ENCODE results near the gene PCK2. TPM values are rescaled to one million over a fixed set of nuclear protein-coding genes. Genes with fewer than 3 reads are reported as not detected.

Gene PCK2
- total RNA-seq, 1 experiment from 2014 or later: 106 TPM

DNA sequence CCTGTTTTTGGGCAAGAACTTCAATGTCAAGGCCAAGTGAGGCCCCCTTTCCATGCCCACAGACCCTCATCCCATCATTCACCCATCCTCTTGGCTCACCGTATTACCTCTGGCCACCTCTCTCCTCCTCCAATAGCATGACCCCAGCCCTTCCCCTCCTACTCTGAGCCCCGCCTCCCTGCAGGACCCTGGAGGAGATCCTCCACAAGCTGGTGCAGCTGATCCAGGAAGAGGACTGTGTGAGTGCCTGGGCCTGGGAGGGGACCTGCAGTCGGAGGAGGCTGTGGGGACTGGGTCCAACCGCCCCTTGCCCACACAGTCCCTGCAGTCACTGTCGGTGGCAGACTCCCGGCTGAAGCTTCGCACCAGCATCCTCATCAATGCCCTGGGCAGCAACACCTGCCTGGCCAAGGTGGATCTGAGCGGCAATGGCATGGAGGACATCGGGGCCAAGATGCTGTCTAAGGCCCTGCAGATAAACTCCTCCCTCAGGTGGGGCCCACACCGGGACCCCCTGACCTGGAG is 35.1 kb upstream of the PCK2 start:
- H2AFZ ChIP-seq (ENCODE audit: low read length): no peak overlapping the region
- no peaks in the 10 kb centered on the region for H3K79me2 ChIP-seq (ENCODE audit: low read length)
- H4K20me1 ChIP-seq (ENCODE audit: insufficient read depth, low read depth, low read length): peaks cover 6% of the 10 kb centered on the region; the same call in 1 of the 2 replicates
- no peak for DNase-seq
- no peaks in the 10 kb centered on the region for H3K9me2 ChIP-seq (replicated peaks; ENCODE audit: insufficient read depth, low read length)
- no peaks in the 10 kb centered on the region for H3K9me3 ChIP-seq (ENCODE audit: low read length)
- no peak overlapping the region for H3K4me3 ChIP-seq (ENCODE audit: low read length)
- H3K36me3 ChIP-seq (ENCODE audit: insufficient read depth, low read length): peaks cover 29% of the 10 kb centered on the region; the same call in 1 of the 2 replicates
- no peak overlapping the region for H3K4me2 ChIP-seq (ENCODE audit: low read depth, low read length, poor library complexity, severe bottlenecking)
- no peak overlapping the region for H3K9ac ChIP-seq (ENCODE audit: low read length)
- no peaks in the 10 kb centered on the region for H3K4me1 ChIP-seq (ENCODE audit: low read length)
- H3K27me3 ChIP-seq (ENCODE audit: low read length): no peaks in the 10 kb centered on the region
- H3K27ac ChIP-seq (ENCODE audit: low read length): no peak overlapping the region

DNA sequence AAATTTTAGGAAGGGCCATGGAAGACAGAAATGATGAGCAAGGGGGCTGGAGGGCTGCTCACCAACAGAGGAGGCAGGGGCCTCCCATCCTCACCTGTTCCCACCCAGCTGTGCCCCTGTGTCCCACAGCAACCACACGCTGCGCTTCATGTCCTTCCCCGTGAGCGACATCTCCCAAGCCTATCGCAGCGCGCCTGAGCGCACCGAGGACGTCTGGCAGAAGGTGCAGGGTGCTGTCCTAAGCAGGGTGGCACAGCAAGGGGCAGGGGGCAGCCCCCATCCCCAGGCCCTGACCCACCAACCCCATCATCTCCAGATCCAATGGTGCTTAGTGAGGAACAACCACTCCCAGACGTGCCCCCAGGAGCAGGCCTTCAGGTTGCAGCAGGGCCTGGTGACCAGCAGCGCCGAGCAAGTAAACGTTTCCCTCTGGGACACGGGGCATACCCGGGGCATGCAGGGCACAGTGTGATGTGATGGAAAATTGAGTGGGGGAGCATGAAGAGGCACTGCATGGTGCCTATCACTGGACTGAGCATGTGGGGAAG is 34.2 kb upstream of the PCK2 start:
- Histone ChIP-seq H3K36me3 (ENCODE audit: insufficient read depth, low read length) (peaks cover 22% of the 10 kb centered on the region; the same call in 1 of the 2 replicates), H3K4me1 (ENCODE audit: low read length) (no peaks in the 10 kb centered on the region), H3K4me3 (ENCODE audit: low read length) (no peak overlapping the region), H3K27ac (ENCODE audit: low read length) (no peak overlapping the region), H4K20me1 (ENCODE audit: insufficient read depth, low read depth, low read length) (peaks cover 6% of the 10 kb centered on the region; the same call in 1 of the 2 replicates), H3K4me2 (ENCODE audit: low read depth, low read length, poor library complexity, severe bottlenecking) (no peak overlapping the region), H3K27me3 (ENCODE audit: low read length) (no peaks in the 10 kb centered on the region), H3K79me2 (ENCODE audit: low read length) (no peaks in the 10 kb centered on the region), H3K9me3 (ENCODE audit: low read length) (no peaks in the 10 kb centered on the region), H3K9me2 (replicated peaks; ENCODE audit: insufficient read depth, low read length) (no peaks in the 10 kb centered on the region), H2AFZ (ENCODE audit: low read length) (no peak overlapping the region), H3K9ac (ENCODE audit: low read length) (no peak overlapping the region)
- no peak for DNase-seq

DNA sequence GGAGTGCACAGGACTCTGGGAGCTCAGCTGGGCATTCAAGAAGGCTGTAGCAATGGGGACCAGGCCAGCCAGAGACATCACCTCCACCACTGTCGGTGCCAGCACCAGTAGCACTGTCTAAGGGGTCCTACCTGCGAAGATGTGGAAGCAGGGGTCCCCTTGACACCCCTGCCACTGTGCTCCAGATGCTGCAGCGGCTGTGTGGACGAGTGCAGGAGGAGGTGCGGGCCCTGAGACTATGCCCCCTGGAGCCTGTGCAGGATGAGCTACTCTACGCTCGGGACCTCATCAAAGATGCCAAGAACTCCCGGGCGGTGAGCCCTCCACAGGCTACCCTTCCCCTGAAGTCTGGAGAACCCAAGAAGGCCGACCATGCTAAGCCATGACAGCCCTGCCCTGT is 33.7 kb upstream of the PCK2 start:
- peaks cover 20% of the 10 kb centered on the region; the same call in 1 of the 2 replicates for H3K36me3 ChIP-seq (ENCODE audit: insufficient read depth, low read length)
- no peak overlapping the region for H2AFZ ChIP-seq (ENCODE audit: low read length)
- no peaks in the 10 kb centered on the region for H3K4me1 ChIP-seq (ENCODE audit: low read length)
- H3K9ac ChIP-seq (ENCODE audit: low read length): no peak overlapping the region
- no peak for DNase-seq
- no peak overlapping the region for H3K4me2 ChIP-seq (ENCODE audit: low read depth, low read length, poor library complexity, severe bottlenecking)
- H4K20me1 ChIP-seq (ENCODE audit: insufficient read depth, low read depth, low read length): peaks cover 6% of the 10 kb centered on the region; the same call in 1 of the 2 replicates
- H3K27me3 ChIP-seq (ENCODE audit: low read length): no peaks in the 10 kb centered on the region
- no peaks in the 10 kb centered on the region for H3K9me2 ChIP-seq (replicated peaks; ENCODE audit: insufficient read depth, low read length)
- no peak overlapping the region for H3K27ac ChIP-seq (ENCODE audit: low read length)
- no peak overlapping the region for H3K4me3 ChIP-seq (ENCODE audit: low read length)
- no peaks in the 10 kb centered on the region for H3K9me3 ChIP-seq (ENCODE audit: low read length)
- no peaks in the 10 kb centered on the region for H3K79me2 ChIP-seq (ENCODE audit: low read length)

DNA sequence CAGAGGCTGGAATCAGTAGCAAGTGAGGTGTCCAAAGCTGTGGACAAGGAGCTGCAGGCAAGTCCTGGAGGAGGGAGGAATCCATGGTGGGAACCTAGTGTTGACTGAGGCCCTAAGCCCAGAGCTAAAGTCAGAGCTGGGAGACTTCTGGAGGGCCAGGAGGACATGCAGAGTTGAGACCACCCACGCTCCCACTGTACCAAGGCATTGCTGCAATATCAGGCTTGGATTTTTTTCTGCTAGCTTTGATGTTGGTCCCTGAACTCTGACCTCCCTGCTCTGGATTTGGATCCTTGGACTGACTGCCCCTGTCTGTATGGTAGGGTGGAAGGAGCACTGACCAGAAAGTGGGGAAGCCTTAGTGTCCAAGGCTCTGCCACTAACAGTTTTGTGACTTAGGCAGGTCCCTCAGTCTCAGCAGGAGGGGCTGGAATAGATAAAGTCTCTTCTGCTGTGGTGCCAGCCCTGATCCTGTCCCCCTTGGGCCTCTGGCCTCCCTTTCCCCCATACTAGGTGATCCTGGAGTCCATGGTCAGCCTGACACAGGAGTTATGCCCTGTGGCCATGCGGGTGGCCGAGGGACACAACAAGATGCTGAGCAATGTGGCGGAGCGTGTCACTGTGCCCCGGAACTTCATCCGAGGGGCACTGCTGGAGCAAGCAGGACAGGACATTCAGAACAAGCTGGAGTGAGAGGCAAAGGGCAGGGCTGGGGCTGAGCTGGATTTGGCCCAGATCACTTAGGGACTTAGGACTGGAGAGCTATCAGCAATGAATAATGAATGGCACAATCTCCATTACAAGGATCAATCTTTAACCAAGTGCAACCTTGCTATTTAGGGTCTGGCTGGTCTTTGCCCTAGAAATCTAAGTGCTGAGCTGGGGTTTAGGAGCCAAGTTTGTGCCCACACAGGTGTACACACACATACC is 32.9 kb upstream of the PCK2 start:
- Histone ChIP-seq H3K27me3 (ENCODE audit: low read length) (no peaks in the 10 kb centered on the region), H3K4me2 (ENCODE audit: low read depth, low read length, poor library complexity, severe bottlenecking) (no peak overlapping the region), H3K9me2 (replicated peaks; ENCODE audit: insufficient read depth, low read length) (no peaks in the 10 kb centered on the region), H3K4me1 (ENCODE audit: low read length) (no peaks in the 10 kb centered on the region), H3K4me3 (ENCODE audit: low read length) (no peak overlapping the region), H2AFZ (ENCODE audit: low read length) (no peak overlapping the region), H3K9ac (ENCODE audit: low read length) (no peak overlapping the region), H3K9me3 (ENCODE audit: low read length) (no peaks in the 10 kb centered on the region), H3K36me3 (ENCODE audit: insufficient read depth, low read length) (peaks cover 20% of the 10 kb centered on the region; the same call in 1 of the 2 replicates), H4K20me1 (ENCODE audit: insufficient read depth, low read depth, low read length) (peaks cover 6% of the 10 kb centered on the region; the same call in 1 of the 2 replicates), H3K79me2 (ENCODE audit: low read length) (no peaks in the 10 kb centered on the region), H3K27ac (ENCODE audit: low read length) (no peak overlapping the region)
- no peak for DNase-seq

DNA sequence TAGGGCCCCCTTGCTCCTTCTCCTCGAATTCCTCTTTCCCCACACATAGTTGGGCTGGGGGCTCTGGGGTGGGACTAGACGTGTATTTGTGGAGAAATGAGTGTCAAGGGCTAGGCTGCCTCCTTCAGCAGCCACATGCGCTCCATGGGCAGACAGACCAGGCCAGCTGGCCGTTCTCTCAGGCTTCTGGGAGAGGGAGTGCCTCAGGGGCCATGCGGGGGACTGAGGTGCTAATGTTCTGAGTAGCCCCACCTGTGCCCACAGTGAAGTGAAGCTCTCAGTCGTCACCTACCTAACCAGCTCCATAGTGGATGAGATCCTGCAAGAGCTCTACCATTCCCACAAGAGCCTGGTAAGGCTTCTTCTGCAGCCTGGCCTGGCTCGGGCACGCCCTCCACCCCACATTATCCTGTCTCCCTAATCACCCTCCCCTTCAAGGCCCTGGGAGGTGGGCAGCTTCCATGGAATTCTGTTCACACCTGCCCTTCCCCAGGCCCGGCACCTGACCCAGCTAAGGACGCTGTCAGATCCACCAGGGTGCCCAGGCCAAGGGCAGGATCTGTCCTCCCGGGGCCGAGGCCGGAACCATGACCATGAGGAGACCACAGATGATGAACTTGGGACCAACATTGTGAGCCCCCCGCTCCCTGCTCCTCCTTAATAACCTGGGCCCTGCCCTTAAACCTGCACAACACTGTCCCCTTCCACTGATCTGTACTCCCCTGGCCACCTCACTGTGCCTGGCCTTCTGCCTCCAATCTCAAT is 31.7 kb upstream of the PCK2 start:
- Histone ChIP-seq H3K4me1 (ENCODE audit: low read length) (no peaks in the 10 kb centered on the region), H3K9ac (ENCODE audit: low read length) (no peak overlapping the region), H3K36me3 (ENCODE audit: insufficient read depth, low read length) (peaks cover 23% of the 10 kb centered on the region; the same call in 1 of the 2 replicates), H3K4me2 (ENCODE audit: low read depth, low read length, poor library complexity, severe bottlenecking) (no peak overlapping the region), H3K27me3 (ENCODE audit: low read length) (no peaks in the 10 kb centered on the region), H2AFZ (ENCODE audit: low read length) (no peak overlapping the region), H3K27ac (ENCODE audit: low read length) (no peak overlapping the region), H3K79me2 (ENCODE audit: low read length) (no peaks in the 10 kb centered on the region), H3K4me3 (ENCODE audit: low read length) (no peak overlapping the region), H4K20me1 (ENCODE audit: insufficient read depth, low read depth, low read length) (peaks cover 4% of the 10 kb centered on the region; the same call in 1 of the 2 replicates), H3K9me3 (ENCODE audit: low read length) (no peaks in the 10 kb centered on the region), H3K9me2 (replicated peaks; ENCODE audit: insufficient read depth, low read length) (no peaks in the 10 kb centered on the region)
- DNase-seq: no peak

DNA sequence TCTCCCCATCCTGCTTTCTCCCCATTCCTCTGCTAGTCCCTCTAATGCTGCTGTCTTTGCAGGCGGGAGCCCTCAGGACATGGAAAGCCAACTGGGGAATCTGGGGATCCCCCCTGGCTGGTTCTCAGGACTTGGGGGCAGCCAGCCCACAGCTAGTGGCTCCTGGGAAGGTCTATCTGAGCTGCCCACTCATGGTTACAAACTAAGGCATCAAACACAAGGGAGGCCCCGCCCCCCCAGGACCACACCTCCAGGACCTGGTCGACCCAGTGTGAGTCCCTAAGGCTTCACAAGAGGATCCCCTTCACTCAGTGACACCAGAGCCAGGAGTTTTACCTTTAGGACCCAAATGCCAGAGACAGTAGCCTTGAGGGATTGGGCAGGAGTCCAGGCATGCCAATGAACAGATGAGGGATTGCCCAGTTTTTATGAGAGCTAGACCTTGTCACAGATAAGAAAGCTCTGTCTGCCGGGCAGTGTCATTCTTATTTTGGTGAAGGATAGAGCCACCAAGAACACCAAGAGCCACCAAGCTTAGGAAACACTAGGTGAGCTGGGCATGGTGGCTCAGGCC is 30.8 kb upstream of the PCK2 start:
- no peaks in the 10 kb centered on the region for H3K9me3 ChIP-seq (ENCODE audit: low read length)
- no peak for DNase-seq
- no peaks in the 10 kb centered on the region for H3K4me1 ChIP-seq (ENCODE audit: low read length)
- no peak overlapping the region for H2AFZ ChIP-seq (ENCODE audit: low read length)
- H3K27ac ChIP-seq (ENCODE audit: low read length): no peak overlapping the region
- no peaks in the 10 kb centered on the region for H3K27me3 ChIP-seq (ENCODE audit: low read length)
- H3K9ac ChIP-seq (ENCODE audit: low read length): no peak overlapping the region
- H3K4me2 ChIP-seq (ENCODE audit: low read depth, low read length, poor library complexity, severe bottlenecking): no peak overlapping the region
- H3K36me3 ChIP-seq (ENCODE audit: insufficient read depth, low read length): peaks cover 23% of the 10 kb centered on the region; the same call in 1 of the 2 replicates
- H3K4me3 ChIP-seq (ENCODE audit: low read length): no peak overlapping the region
- H3K79me2 ChIP-seq (ENCODE audit: low read length): no peaks in the 10 kb centered on the region
- H3K9me2 ChIP-seq (replicated peaks; ENCODE audit: insufficient read depth, low read length): no peaks in the 10 kb centered on the region
- H4K20me1 ChIP-seq (ENCODE audit: insufficient read depth, low read depth, low read length): peaks cover 3% of the 10 kb centered on the region; the same call in 1 of the 2 replicates

DNA sequence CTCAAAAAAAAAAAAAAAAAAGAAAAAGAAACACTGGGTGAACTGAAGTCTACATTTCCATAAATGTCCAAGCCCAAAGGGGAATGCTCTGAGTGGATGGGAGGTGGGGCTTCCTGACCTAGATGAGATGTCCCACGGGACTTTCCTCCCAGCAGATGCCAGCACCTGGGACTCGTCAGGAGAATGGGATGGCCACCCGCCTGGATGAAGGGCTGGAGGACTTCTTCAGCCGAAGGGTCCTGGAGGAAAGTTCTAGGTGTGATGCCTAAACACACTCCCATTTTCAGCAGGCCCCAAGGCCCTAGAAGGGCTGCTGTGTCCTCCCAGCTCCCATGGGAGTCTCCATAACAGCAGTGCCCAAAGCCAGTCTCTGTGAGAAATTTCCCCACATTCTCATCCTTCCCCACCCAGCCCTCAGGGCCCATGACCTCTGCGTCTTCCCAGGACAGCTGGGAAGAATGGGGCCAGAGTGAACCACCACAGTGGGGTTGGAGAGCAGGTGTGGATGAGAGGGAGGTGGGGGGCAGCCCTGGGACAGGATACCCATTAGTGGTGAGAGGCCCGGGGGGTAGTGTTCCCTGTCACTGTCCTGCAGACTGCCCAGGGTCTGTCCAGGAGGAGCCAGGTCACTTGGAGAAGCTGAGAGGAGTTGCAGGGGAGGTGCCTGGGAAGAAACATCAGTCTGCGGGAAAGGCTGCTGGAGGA is 29.9 kb upstream of the PCK2 start:
- Histone ChIP-seq H3K9ac (ENCODE audit: low read length) (no peak overlapping the region), H3K9me2 (replicated peaks; ENCODE audit: insufficient read depth, low read length) (no peaks in the 10 kb centered on the region), H3K27ac (ENCODE audit: low read length) (no peak overlapping the region), H3K4me3 (ENCODE audit: low read length) (no peak overlapping the region), H2AFZ (ENCODE audit: low read length) (no peak overlapping the region), H3K27me3 (ENCODE audit: low read length) (no peaks in the 10 kb centered on the region), H3K79me2 (ENCODE audit: low read length) (no peaks in the 10 kb centered on the region), H3K4me2 (ENCODE audit: low read depth, low read length, poor library complexity, severe bottlenecking) (no peak overlapping the region), H3K9me3 (ENCODE audit: low read length) (no peaks in the 10 kb centered on the region), H3K36me3 (ENCODE audit: insufficient read depth, low read length) (peaks cover 17% of the 10 kb centered on the region; the same call in 1 of the 2 replicates), H4K20me1 (ENCODE audit: insufficient read depth, low read depth, low read length) (peaks cover 3% of the 10 kb centered on the region; the same call in 1 of the 2 replicates), H3K4me1 (ENCODE audit: low read length) (no peaks in the 10 kb centered on the region)
- DNase-seq: no peak

Data from Karpas-422 (cell line).